Stimulated activated CD4-positive, alpha-beta T cell treated with anti-CD3 and anti-CD28 coated beads, Interleukin-12 subunit alpha, Interleukin-12 subunit beta, amount 100 ng/mL, for 4 hours (primary cell): Measurements from ENCODE around the gene PGM2L1.
"Not testable (repeated sequence)": the region's sequence is repeated elsewhere in the genome, so short reads cannot be mapped to it uniquely, and the experiment has no call there.

Experiments
- DNase-seq: peaks from one replicate; pipeline ENCODE4 v3.0.0-alpha.2; 2020

Gene PGM2L1

GRCh38 chr11:74397501-74398243 lies 561 bp downstream of the PGM2L1 start:
- peak; percentile 20 for DNase-seq

DNA sequence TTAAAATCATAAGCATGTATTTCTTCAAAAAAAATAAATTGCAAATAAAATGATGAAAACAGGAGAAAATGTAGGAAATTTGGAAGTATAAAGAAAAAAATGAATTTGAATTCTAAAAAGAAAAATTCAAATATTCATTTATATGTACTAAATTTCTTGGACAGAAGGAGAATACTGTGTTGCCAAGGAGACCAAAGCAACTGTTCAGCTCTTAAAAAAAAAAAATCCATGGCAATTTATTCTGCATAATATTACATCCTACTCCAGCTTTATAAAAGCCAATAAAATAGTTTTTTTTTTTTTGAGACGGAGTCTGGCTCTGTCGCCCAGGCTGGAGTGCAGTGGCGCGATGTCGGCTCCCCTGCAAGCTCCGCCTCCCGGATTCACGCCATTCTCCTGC lies 6.0 kb downstream of the PGM2L1 start:
- no peak for DNase-seq

GRCh38 chr11:74391193-74391592 lies 7.0 kb downstream of the PGM2L1 start:
- DNase-seq = no peak

DNA sequence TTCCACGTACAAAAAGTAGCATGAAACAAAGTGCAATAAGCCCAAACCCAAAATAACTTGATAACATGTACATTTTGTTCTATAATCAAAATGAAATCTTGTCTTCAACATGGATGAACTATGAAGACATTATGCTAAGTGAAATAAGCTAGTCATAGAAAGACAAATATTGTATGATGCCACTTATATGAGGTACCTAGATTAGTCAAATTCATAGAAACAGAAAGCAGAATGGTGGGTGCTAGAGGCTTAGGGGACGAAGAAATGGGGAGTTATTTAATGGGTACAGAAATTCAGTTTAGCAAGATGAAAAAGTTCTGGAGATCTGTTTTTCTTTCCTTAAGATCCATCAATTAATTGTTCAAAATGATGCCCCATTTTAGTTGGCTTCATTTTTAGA lies 7.5 kb downstream of the PGM2L1 start:
- DNase-seq = no peak

GRCh38 chr11:74388678-74389327 lies 9.4 kb downstream of the PGM2L1 start:
- peak; percentile 48 for DNase-seq

DNA sequence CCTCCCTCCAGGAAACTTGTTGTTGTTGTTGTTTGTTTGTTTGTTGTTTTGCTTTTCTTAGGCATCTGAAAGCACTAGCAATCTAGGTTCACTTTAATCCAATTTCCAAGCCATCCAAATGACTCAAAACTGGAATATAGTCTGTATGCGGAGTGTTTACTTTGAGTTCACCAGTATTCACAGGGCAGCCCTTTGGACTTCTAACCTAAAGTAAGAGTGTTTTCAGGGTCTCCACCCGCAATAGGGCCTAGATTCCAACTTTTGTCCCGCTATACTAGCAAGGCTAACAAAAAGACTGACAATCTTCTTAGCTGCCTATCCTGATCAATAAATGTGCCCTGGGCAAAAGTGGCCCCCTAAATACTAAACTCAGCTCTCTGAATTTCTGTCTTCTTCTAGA lies 13.6 kb downstream of the PGM2L1 start:
- DNase-seq = no peak

DNA sequence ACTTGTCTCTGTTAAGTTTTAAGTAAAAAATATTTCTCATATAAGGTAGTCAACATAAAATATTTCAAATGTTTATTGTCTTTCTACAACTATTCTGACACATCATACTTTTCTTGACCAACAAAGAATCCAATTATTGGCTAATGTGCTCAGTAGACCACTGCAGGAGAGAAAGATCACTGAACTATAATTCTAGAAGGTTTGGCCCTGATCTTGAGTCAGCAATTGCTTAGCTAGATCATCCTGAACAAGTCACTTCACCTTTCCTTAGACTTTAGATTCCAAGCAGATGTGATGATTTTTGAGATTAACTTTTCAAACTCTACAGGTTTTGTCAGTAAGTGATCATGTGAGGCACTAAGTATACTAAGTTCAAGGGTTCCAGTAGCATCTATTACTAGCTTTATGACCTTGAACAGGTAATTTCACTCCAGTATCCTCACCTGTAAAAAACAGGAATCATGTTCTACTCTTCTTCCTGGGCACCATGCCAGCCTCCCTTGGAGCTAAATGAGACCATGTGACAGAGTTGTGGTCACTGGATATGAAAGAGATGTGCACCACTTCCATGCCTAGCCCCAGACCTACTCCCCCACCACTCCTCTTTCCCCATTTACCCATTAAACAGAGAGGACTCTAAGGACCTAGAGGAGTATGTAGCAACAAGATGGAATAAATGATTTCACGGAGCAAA lies 17.3 kb downstream of the PGM2L1 start:
- DNase-seq = no peak

- no peak for DNase-seq
Measured at GRCh38 chr11:74377689-74378088, 20.5 kb downstream of the PGM2L1 start.

DNA sequence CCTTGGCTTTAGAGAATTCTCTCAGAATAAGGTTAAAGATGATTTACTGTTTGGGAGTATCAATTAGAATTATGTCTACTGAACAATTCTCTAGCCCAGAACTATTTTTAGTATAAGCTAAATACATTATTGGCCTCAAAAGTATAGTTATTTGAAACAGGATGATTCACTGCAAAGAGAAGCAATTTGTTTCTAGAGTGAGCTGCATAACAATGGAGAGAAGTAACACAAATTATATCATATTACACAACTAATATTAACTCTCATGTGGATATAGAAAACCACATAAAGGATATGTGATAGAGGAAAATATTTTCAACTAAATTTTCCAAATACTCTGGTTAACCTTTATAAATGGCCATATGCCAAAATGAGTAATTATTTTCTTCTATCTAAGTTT lies 24.9 kb downstream of the PGM2L1 start:
- DNase-seq = no peak

DNA sequence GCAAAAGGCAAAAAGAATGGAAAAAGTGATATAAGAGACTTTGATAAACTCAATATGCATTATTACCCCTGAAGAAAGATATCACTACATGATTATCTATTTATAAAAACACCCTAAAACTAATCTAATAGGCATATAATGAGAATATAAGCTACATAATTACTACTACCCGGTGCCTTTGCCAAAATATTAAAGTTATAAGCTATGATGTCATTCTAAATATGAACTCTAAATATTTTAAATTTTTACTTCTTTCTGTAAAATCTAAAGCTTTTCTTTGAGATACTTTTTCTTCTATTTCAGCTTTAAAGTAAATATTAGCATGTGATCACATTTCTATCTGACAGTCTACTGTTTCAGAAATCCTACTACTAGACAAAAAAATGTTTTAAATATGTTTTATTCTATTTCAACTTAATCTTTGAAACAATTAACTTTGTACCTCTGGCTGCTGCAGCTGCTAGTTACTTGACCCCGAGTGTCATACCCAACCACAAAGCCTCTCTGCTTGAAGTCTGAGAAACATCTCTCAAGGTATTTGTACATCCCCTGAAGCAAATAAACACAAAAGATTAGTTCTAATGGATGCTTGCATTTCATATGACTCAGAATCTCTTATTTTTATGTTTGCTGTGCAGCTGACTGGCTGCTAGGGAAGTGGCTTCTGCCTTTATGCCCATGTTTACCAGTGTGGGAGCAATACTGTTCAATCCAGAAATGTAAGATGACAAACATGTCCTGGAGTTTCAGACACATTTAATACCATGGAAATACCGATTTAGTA lies 26.8 kb downstream of the PGM2L1 start:
- DNase-seq = no peak

- no peak for DNase-seq
Measured at GRCh38 chr11:74370123-74370522, 28.1 kb downstream of the PGM2L1 start.

GRCh38 chr11:74367881-74368280 lies 30.4 kb downstream of the PGM2L1 start:
- DNase-seq = no peak

GRCh38 chr11:74366576-74366975 lies 31.7 kb downstream of the PGM2L1 start:
- DNase-seq = no peak

GRCh38 chr11:74365805-74366204 lies 32.4 kb downstream of the PGM2L1 start:
- not testable (repeated sequence) for DNase-seq

DNA sequence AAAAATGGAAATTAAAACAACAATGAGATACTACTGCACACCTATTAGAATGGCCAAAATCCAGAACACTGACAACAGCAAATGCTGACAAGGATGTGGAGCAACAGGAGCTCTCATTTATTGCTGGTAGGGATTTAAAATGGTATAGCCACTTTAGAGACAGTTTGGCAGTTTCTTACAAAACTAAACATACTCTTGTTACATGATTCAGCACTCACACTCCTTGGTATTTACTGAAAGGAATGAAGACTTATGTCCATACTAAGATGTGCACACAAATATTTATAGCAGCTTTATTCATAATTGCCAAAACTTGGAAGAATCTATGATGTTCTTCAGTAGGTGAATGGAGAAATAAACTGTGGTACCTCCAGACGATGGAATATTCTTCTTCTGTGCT lies 40.8 kb downstream of the PGM2L1 start:
- no peak for DNase-seq

- DNase-seq = no peak
Measured at GRCh38 chr11:74355626-74356025, 42.6 kb downstream of the PGM2L1 start.

DNA sequence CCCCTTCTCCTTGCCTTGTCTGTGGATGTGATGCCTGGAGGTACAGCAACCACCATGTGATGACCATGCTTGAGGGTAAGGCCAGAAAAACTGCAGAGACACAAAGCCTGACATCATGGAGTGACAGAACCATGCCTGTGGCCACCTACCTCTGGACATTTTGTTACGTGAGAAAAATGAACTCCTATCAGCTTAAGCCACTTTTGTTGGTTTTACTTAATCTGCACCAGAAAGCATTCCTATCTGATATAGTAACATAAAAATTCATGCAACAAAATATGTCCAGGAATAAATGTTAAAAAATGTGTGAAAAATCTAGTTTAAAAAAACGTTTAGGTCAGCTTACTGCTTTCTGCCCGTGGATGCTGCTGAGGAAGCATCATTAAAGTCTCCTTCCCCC lies 44.2 kb downstream of the PGM2L1 start:
- DNase-seq = no peak

GRCh38 chr11:74347381-74347780 lies 50.9 kb downstream of the PGM2L1 start:
- DNase-seq = no peak

GRCh38 chr11:74345420-74345819 lies 52.8 kb downstream of the PGM2L1 start:
- no peak for DNase-seq

GRCh38 chr11:74341921-74342320 lies 56.3 kb downstream of the PGM2L1 start:
- DNase-seq = no peak

- DNase-seq = no peak
Measured at GRCh38 chr11:74339619-74340018, 58.6 kb downstream of the PGM2L1 start.

- DNase-seq = no peak
Measured at GRCh38 chr11:74338963-74339362, 59.3 kb downstream of the PGM2L1 start.

DNA sequence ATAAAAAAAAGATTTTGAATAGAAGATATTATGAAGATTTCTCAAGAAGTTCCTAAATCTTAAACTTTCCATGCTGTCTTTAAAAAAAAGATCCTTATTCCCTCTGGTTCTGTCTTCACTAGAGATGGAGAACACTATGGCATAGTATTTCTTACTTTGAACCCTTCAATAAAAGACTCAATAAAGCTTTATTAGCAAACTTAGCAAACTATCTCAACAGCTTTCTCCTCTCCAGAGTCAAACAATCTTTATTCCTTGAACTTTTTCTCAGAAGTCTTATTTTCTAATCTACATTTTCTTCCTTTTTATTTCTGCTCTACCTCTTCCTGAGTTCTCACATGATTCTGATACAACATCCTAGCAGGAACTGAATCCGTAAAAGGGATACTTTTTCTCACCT lies 65.0 kb downstream of the PGM2L1 start:
- no peak for DNase-seq
